Measurements from ENCODE around the gene NPFF.
"Not testable (repeated sequence)": the region's sequence is repeated elsewhere in the genome, so short reads cannot be mapped to it uniquely, and the experiment has no call there.

NPFF gene

DNA sequence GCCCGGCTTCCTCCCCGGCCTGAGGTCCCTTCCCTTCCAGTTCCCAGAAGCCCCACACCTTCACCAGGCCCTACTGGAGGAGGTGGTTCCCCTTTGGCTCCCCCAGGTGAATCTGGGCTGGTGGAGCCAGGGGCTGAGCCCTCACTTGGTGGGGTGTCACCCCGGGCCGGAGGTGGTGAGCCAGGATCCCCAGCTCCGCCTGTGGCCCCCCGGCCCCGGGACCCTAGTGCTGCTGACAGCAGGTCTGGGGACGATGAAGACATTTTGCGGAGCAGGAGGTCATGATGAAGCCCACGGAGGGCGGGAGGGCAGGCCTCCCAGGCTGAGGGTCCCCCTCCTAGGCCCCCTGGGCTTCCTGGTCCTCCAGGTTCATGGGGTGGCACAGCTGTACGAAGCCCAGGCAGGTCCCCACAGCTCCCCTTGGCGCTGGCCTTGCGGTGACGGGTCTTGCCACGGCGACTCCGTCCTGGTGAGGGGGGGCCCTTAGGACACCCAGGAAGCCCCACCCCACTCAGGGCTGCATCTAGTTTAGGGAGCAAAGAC is 24.6 kb downstream of the NPFF start:
- Histone ChIP-seq H3K4ac (ENCODE audit: low read depth, low read length) (no peak overlapping the region), H3K18ac (ENCODE audit: low read length) (no peak overlapping the region), H2AK5ac (ENCODE audit: low read length) (no peak overlapping the region), H3K14ac (ENCODE audit: low read length) (no peak overlapping the region), H3K79me1 (ENCODE audit: low read length) (no peaks in the 10 kb centered on the region), H3K36me3 (ENCODE audit: control insufficient read depth in 1 of 2, insufficient read depth in 2 of 2, low read length in 2 of 2) (peaks cover 48 to 69% of the 10 kb centered on the region in 2 experiments), H3K23ac (ENCODE audit: low read length) (no peak overlapping the region), H2AFZ (ENCODE audit: insufficient read depth, low read length, poor library complexity) (no peak overlapping the region), H2BK12ac (ENCODE audit: low read length) (no peak overlapping the region), H3K9ac (ENCODE audit: low read length) (no peak overlapping the region), H4K8ac (ENCODE audit: low read depth, low read length) (peak overlapping the region; percentile 12), H3K4me3 (ENCODE audit: low read depth, low read length) (no peak overlapping the region), H3K79me2 (ENCODE audit: control insufficient read depth, insufficient read depth, low read length, poor library complexity) (no peaks in the 10 kb centered on the region), H3K4me2 (ENCODE audit: low read length) (no peak overlapping the region), H3K27ac (ENCODE audit: low read depth, low read length) (no peak overlapping the region), H4K12ac (ENCODE audit: low read depth, low read length) (peak overlapping the region; percentile 23), H2BK5ac (ENCODE audit: low read depth, low read length, poor library complexity) (no peak overlapping the region), H2BK120ac (ENCODE audit: insufficient read depth, low read length, poor library complexity) (no peak overlapping the region), H3K9me3 (ENCODE audit: insufficient read depth, low read depth, low read length) (no peaks in the 10 kb centered on the region), H3K27me3 (ENCODE audit: insufficient read depth, low read length) (no peaks in the 10 kb centered on the region), H4K91ac (ENCODE audit: low read depth, low read length) (no peak overlapping the region), H3K4me1 (ENCODE audit: control insufficient read depth in 1 of 2, insufficient read depth in 2 of 2, low read length in 2 of 2) (no peaks in the 10 kb centered on the region)
- no CpG with 5 or more reads among the region's 18 CpGs for WGBS (ENCODE audit: extremely low coverage, insufficient coverage, insufficient read length)
- no peak for DNase-seq

DNA sequence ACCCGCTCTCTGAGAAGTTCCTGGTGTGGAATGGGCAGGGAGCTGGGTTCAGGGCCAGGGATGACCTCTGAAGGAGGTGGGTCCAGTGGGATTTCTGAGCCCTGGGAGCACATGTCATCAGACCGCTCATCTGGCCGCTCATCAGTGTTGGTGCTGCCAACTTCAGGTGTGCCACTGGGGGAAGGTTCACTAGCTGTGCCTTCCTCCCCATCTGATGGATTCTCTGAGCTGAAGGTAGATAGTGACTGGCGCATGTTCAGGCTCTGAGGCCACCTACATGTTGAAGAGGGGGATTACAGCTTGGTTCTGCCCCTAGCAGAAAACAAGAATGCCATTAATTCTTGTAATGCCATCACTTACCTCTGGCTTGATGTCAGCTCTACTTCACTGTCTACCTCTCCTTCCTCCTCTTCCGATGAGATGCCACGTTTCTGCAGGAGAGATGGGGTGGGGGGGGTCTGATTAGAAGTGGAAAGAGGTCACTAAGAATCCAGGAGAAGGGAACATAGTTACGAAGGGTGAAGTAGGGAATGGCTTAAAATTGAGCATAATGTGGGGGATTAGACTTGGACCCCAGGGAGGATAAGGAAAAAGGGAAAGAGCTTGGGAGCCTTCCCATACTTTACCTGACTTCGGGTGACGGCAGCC is 25.2 kb downstream of the NPFF start:
- Histone ChIP-seq H4K91ac (ENCODE audit: low read depth, low read length) (no peak overlapping the region), H3K4me3 (ENCODE audit: low read depth, low read length) (no peak overlapping the region), H3K27me3 (ENCODE audit: insufficient read depth, low read length) (no peaks in the 10 kb centered on the region), H3K9ac (ENCODE audit: low read length) (no peak overlapping the region), H2BK5ac (ENCODE audit: low read depth, low read length, poor library complexity) (no peak overlapping the region), H3K79me1 (ENCODE audit: low read length) (no peaks in the 10 kb centered on the region), H3K23ac (ENCODE audit: low read length) (no peak overlapping the region), H3K4ac (ENCODE audit: low read depth, low read length) (no peak overlapping the region), H2BK120ac (ENCODE audit: insufficient read depth, low read length, poor library complexity) (no peak overlapping the region), H2BK12ac (ENCODE audit: low read length) (no peak overlapping the region), H4K12ac (ENCODE audit: low read depth, low read length) (peak overlapping the region; percentile 23), H3K79me2 (ENCODE audit: control insufficient read depth, insufficient read depth, low read length, poor library complexity) (no peaks in the 10 kb centered on the region), H3K14ac (ENCODE audit: low read length) (no peak overlapping the region), H3K36me3 (ENCODE audit: control insufficient read depth in 1 of 2, insufficient read depth in 2 of 2, low read length in 2 of 2) (peaks cover 48 to 71% of the 10 kb centered on the region in 2 experiments), H2AK5ac (ENCODE audit: low read length) (no peak overlapping the region), H3K4me1 (ENCODE audit: control insufficient read depth in 1 of 2, insufficient read depth in 2 of 2, low read length in 2 of 2) (no peaks in the 10 kb centered on the region), H3K27ac (ENCODE audit: low read depth, low read length) (no peak overlapping the region), H2AFZ (ENCODE audit: insufficient read depth, low read length, poor library complexity) (no peak overlapping the region), H3K4me2 (ENCODE audit: low read length) (no peak overlapping the region), H3K9me3 (ENCODE audit: insufficient read depth, low read depth, low read length) (no peaks in the 10 kb centered on the region), H4K8ac (ENCODE audit: low read depth, low read length) (no peak overlapping the region), H3K18ac (ENCODE audit: low read length) (no peak overlapping the region)
- DNase-seq = peak; percentile 32 to 67
- WGBS (ENCODE audit: extremely low coverage, insufficient coverage, insufficient read length) = no CpG with 5 or more reads among the region's 9 CpGs

DNA sequence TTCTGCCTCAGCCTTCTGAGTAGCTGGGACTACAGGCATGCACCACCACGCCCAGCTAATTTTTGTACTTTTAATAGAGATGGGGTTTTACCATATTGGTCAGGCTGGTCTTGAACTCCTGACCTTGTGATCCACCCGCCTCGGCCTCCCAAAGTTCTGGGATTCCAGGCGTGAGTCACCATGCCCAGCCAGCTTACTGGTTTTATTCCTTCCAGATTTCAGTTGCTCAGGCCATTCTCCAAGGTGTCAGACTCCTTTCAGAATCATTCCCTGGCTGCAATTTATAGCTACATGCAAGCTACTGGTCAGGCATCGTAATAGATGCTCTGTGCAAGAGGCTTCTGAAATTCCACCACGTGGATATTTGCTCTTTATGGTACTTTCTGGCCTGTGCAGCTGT is 25.8 kb downstream of the NPFF start:
- not testable (repeated sequence) for H3K23ac ChIP-seq (ENCODE audit: low read length); H4K8ac ChIP-seq (ENCODE audit: low read depth, low read length); H2BK120ac ChIP-seq (ENCODE audit: insufficient read depth, low read length, poor library complexity); H2AK5ac ChIP-seq (ENCODE audit: low read length); H3K27me3 ChIP-seq (ENCODE audit: insufficient read depth, low read length); H2BK5ac ChIP-seq (ENCODE audit: low read depth, low read length, poor library complexity); H3K4me3 ChIP-seq (ENCODE audit: low read depth, low read length); H3K18ac ChIP-seq (ENCODE audit: low read length); H3K9ac ChIP-seq (ENCODE audit: low read length); H3K4ac ChIP-seq (ENCODE audit: low read depth, low read length); H3K79me2 ChIP-seq (ENCODE audit: control insufficient read depth, insufficient read depth, low read length, poor library complexity); H3K14ac ChIP-seq (ENCODE audit: low read length); H2BK12ac ChIP-seq (ENCODE audit: low read length); H3K79me1 ChIP-seq (ENCODE audit: low read length); H3K9me3 ChIP-seq (ENCODE audit: insufficient read depth, low read depth, low read length); H3K4me2 ChIP-seq (ENCODE audit: low read length); H2AFZ ChIP-seq (ENCODE audit: insufficient read depth, low read length, poor library complexity); H4K91ac ChIP-seq (ENCODE audit: low read depth, low read length); H3K4me1 ChIP-seq (ENCODE audit: control insufficient read depth in 1 of 2, insufficient read depth in 2 of 2, low read length in 2 of 2); H4K12ac ChIP-seq (ENCODE audit: low read depth, low read length); H3K27ac ChIP-seq (ENCODE audit: low read depth, low read length)
- H3K36me3 ChIP-seq (ENCODE audit: control insufficient read depth in 1 of 2, insufficient read depth in 2 of 2, low read length in 2 of 2) = peaks cover 48 to 73% of the 10 kb centered on the region in 2 experiments
- DNase-seq = peak in 1 of 2 donors; percentile 22
- whole genome bisulfite sequencing (ENCODE audit: extremely low coverage, insufficient coverage, insufficient read length) = no CpG with 5 or more reads among the region's 6 CpGs

DNA sequence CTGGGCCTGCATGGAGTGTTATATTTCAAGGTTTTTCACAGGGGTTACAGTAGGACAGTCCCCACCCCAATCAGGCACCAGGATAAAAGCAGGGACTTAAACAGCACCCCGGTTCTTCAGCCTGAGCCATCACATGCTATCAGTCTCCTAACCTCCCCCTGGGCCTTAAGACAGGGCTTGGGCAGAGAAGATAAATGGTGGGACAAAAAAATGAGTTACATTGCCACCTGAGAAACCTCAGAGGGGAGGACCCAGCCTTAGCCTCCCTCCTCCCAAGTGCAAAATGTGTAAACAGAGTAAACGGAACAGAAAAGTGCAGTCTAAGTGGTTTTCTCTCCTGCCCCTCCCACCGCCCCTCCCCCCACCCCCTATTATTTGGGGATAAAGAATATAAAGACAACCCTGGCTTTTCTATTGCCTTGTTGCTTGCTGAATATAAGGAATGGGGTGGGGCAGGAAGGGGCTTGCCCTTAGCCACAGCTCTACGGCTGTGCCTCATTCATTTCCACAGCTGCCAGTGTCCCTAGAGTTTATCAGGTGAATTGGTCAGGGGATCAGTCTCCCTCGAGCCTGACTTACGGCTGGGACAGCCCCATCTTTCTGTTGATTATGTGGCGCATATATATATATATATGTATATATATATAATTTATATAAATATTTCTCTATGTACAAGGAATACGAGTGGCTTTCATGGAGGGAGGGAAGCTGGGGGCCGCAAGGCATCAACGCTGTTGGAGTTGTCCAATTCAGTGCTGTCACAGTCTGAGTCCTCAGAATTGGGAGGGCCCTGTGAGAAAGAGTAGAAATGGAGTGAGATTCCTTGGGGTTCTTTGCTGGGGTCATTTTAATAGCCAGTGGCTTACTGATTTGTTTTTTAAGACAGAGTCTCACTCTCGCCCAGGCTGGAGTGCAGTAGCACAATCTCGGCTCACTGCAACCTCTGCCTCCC is 26.5 kb downstream of the NPFF start:
- WGBS (ENCODE audit: extremely low coverage, insufficient coverage, insufficient read length) = no CpG with 5 or more reads among the region's 12 CpGs
- Histone ChIP-seq H2AFZ (ENCODE audit: insufficient read depth, low read length, poor library complexity) (no peak overlapping the region), H3K36me3 (ENCODE audit: control insufficient read depth in 1 of 2, insufficient read depth in 2 of 2, low read length in 2 of 2) (peaks cover 41 to 71% of the 10 kb centered on the region in 2 experiments), H3K9me3 (ENCODE audit: insufficient read depth, low read depth, low read length) (no peaks in the 10 kb centered on the region), H4K91ac (ENCODE audit: low read depth, low read length) (no peak overlapping the region), H3K27ac (ENCODE audit: low read depth, low read length) (no peak overlapping the region), H2BK120ac (ENCODE audit: insufficient read depth, low read length, poor library complexity) (no peak overlapping the region), H3K4me3 (ENCODE audit: low read depth, low read length) (no peak overlapping the region), H2BK5ac (ENCODE audit: low read depth, low read length, poor library complexity) (no peak overlapping the region), H3K18ac (ENCODE audit: low read length) (no peak overlapping the region), H3K79me1 (ENCODE audit: low read length) (no peaks in the 10 kb centered on the region), H3K4me1 (ENCODE audit: control insufficient read depth in 1 of 2, insufficient read depth in 2 of 2, low read length in 2 of 2) (no peaks in the 10 kb centered on the region), H3K4ac (ENCODE audit: low read depth, low read length) (no peak overlapping the region), H3K27me3 (ENCODE audit: insufficient read depth, low read length) (no peaks in the 10 kb centered on the region), H3K4me2 (ENCODE audit: low read length) (no peak overlapping the region), H2BK12ac (ENCODE audit: low read length) (no peak overlapping the region), H3K79me2 (ENCODE audit: control insufficient read depth, insufficient read depth, low read length, poor library complexity) (no peaks in the 10 kb centered on the region), H3K14ac (ENCODE audit: low read length) (no peak overlapping the region), H3K9ac (ENCODE audit: low read length) (no peak overlapping the region), H4K12ac (ENCODE audit: low read depth, low read length) (no peak overlapping the region), H3K23ac (ENCODE audit: low read length) (no peak overlapping the region), H2AK5ac (ENCODE audit: low read length) (no peak overlapping the region), H4K8ac (ENCODE audit: low read depth, low read length) (no peak overlapping the region)
- no peak for DNase-seq

Data from trophoblast cell (in vitro differentiated cells and primary cell).